Amniotic epithelial cell (primary cell): ENCODE measurements around the gene C15orf62.

Experiments
- DNase-seq: peaks from one replicate; pipeline ENCODE4 v3.0.0-alpha.2; 2010; ENCODE audit warnings: low read depth

Gene C15orf62

DNA sequence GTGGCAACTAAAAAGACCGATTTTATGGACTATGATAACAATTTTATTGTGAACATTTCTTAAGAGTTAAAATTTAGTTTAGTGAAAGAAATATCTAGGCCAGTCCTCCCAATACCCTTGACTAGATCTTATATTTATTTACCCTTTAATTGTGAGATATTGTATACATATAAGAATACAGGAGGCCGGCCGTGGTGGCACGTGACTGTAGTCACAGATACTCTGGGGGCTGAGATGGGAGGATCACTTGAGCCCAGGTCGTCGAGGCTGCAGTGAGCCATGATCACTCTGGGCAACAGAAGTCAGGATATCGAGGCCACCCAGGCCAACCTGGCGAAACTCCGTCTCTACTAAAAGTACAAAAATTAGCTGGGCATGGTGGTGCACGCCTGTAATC, 14.0 kb upstream of the C15orf62 start:
- no peak for DNase-seq

DNA sequence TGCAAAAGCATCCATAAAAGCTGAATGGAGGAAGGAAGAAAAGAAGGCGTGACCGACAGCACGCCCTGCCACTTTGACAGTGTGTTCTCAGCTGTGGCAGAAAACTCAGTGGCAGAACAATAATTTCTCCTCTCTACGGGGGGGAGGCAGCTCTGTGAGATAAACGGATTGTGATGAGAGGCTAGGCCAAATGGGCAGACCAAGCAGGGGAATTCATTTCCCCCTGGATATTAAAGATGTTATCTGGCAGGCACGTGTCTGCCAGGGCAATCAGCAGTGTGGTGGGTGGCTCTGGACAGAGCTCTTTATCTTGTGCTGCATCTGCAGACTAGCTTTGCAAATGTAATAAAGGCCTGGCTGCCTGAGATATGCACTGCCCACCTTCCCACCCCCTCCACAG, 12.8 kb upstream of the C15orf62 start:
- DNase-seq, result no peak

DNA sequence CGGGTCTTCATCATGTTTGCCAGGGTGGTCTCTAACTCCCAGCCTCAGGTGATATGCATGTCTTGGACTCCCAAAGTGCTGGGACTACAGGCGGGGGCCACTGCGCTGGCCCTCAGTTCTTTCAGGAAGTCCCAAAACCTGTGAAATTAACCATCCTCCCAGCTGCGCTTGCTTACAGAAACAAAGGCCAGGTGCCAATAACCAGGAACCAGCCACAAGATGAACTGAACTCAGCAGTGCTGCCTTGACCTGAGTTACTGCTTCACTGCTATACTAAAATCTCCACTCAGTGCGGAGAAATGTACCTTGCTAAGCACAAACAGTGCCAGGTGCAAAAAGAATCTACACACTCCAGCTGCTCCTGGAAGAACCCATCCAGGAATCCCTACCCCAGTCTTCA, 9.8 kb upstream of the C15orf62 start:
- DNase-seq, result no peak

DNA sequence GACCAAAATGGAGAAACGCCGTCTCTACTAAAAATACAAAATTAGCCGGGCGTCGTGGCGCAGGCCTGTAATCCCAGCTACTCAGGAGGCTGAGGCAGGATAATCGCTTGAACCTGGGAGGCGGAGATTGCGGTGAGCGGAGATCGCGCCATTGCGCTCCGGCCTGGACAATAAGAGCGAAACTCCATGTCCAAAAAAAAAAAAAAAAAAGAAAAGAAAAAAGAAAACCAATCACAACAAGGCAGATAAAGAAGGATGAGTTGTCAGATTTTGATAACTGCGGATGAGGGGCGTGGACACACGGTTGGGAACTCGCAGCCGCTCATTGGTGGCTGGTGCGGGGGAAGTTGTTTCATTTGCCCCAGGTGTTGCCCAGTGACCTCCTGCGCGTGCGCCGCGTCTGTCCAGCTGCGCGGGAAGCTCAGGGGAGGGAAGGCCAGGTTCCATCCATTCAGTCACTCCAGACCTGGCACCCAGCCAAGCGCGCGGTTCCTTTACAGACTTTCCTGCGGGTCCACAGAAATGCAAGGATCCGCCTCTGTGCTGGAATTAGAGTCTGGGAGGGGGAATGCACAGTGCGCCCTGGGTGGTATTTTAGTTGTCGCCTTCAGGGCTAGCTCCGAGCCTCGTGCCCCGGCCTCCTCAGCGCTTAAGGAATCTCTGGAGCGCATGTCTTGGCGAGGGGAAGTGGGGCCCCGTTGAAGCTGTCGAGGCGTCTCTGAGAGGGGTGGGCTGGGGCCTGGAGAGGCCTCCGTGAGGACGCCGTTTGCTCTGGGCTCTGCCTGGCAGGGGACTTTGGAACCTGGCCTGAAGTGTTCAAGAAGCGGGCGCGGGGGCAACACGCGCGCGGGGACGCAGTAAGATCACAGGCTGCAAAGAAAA, 6.6 kb upstream of the C15orf62 start:
- peak; percentile 26 for DNase-seq

DNA sequence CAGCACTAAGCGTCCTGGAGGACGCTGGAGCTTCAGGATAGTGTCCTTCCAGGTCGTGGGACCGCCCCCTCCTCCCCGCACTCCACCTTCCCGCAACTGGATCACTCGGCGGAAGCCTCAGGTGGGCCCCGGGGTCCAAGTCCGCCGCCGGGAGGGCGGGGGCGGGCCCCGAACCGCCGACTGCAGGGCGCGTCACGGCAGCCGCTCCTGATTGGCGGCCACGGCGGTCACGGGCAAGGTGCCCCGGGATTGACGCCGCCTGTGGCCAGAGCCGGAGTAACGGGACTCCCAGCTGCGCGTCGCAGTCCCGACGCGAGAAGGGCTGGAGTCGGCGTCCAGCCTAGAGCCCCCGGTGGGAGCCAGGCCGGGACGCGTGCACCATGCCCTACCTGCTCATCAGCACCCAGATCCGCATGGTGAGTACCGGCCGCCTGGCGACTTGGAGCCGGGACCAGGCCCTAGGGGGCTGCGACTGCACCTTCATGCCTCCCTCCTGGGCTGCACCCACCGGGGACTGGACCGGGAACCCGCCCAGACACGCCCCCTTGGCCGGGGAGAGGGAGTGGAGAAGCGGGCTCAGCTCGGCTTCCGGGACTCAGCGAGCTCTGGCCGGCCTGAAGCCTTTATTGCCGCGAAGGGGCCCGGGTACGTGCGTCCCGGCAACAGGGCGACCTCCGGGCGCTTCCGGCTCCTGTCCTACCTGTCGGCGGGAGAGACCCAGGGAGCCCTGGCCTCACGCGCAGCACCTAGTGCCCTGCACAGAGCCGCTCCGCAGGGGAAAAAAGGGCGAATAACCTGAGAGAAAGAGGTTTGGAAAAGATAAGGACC, 5.8 kb upstream of the C15orf62 start, which contains the start of gene GCHFR:
Gene GCHFR (plus strand): TSS at position 268 of the 828 bp plus-strand sequence. CDS start 113 bp downstream, at position 381.
- peak; percentile 53 for DNase-seq

DNA sequence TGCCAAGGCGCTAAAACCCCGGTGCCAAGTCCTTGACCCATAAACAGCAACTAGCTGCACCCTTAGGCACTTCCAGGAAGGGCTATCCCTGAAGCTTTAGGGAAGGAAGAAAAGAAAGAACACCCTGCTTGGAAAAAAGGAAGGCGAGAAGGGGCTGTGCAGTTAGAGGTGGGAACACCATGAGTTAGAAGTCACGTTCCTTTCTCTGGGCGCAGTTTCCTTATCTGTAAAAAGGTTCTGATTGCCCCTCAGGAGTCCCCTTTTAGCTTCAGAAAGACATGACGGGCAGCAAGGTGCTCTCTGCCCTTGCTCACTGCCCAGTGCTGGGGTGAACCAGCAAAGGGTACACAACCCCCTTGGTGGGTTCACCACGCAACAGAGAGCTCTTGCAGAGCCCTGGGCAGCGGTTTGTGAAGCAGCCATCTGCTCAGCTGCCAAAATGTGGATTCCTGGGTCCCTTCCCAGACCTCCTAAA, 5.1 kb upstream of the C15orf62 start:
- DNase-seq, result peak; percentile 19

DNA sequence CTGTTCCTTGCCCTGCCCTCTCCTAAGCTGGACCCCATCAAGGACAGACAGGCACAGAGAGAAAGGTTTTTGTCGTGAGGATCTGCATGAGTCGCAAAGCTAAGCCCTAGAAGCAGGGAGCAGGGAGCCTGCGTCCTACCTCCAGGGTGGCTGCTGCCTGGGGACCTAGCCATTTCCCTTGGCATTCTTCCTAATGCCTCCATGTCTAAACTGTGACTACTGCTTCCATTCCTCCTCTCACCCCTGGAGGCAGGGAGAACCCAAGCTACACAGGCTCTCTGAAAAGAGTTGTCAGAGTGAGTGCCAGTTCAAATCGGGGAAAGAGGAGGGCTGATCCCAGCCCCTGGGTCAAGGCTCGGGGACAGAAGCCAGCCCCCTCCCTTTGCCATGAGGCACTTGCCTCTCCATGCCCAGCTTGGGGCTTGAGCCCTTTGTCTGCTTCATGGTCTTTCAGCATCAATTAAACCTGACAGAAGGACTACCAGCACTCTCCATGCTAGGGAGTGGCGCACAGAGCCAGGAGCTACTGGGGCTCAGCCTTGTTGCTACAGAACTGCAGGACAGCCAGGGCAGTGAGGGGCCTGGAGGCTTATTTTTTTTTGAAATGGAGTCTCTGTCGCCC, 3.5 kb upstream of the C15orf62 start:
- DNase-seq, result no peak

DNA sequence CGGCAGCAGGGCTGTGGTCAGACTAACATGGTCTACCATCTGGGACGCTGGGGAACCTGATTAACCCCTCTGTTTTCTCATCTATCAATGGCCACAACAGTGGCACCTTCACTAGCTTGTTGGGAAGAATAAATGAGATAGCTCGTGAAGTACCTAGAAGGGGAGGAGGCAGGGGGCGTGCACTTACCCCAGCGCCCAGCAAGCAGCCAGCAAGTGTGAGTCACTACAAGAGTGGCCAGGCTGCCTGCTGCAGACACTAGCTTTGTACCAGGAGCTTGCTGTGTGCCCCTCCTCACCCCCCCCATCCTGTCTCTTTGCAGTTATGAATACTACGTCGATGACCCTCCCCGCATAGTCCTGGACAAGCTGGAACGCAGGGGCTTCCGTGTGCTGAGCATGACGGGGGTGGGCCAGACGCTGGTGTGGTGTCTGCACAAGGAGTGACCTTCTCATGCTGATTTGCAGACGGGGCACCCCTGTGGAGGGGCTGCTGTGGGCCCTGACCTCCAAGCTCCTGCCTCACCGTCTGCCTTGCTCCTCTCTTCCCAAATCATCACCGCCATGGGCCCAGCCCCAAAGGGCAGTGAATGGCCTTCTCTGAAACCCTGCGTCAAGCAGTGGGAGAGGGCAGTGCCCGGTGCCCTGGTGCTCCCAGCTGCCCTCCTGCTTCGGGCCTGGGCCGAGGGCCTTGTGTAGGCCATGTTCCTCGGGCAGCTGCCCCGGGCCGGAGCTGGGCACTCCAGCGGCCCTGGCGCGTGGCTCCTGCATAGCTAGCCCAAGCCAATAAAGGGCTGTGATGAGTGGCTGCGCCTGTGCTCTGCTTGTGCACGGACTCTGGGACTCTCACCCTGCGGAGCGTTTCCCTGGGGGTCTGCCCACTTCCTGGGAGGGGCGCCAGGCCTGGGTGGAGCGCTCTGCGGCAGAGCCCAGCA, 2.6 kb upstream of the C15orf62 start:
- DNase-seq, result peak; percentile 67

DNA sequence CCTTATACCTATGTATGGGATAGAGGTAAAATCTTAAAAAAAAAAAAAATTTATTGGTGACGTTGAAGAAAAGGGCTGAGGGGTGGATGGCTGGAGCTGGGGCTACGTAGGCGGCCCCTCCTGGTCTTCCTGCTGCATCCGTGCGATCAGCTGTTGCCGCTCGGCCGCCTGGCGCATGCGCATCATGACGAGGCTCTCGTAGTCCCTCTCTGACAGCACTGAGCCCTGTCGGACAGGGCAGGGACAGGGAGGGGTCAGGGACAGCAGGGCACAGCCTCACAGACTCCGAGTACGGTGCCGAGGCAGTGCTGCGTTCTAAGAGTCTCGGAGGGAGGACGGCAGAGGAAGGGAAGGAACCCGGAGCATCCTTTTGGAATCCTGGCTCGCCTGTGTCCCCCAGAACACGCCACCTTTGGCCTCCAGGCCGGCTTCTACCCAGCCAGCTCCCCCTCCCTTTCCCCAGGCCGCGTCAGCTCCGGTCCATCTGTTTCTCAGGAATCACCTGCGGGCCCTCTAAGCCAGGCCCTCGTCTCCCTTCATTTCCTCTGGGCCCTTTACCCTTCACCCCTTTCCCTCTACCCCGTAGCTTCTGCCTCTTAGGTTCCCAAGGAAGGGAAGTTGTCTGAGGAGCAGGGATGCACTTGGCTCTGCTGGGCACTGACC, 1.8 kb upstream of the C15orf62 start:
- DNase-seq, result no peak

DNA sequence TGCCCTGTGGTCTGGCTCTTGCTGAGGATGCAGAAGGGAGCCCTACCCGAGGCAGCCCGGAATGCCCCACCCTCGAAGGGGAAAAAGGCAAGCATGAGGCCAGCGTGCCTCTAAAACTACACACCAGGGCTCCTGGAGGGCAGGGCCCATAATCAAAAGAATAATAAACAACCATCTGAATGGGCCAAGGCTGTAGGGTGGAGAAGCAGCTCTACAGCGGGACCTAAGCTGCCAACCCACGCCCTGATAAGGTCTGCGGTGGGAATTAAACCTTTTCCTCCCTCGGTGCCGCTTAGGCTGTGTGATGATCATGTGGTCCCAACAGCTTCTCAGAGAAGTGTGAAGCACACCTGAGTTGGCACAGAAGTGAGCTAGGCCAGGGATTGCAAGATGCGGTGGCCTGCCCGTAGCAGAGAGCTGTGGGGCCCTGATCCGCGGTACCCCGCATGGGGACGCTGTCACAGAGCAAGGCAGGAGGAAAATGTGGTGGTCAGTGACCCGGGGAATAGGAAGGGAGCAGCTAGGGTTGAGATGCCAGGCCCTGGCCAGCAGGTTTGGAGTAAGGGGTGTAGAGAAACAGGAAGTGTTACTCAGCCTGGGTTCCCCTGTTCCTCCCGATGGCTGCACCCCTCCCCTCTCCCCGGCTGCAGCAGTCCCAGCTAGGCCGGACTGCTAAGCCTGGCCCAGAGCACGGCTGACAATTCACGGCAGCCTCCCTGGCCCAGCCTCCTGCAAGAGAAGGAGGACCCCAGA, 1.1 kb upstream of the C15orf62 start:
- DNase-seq, result no peak

DNA sequence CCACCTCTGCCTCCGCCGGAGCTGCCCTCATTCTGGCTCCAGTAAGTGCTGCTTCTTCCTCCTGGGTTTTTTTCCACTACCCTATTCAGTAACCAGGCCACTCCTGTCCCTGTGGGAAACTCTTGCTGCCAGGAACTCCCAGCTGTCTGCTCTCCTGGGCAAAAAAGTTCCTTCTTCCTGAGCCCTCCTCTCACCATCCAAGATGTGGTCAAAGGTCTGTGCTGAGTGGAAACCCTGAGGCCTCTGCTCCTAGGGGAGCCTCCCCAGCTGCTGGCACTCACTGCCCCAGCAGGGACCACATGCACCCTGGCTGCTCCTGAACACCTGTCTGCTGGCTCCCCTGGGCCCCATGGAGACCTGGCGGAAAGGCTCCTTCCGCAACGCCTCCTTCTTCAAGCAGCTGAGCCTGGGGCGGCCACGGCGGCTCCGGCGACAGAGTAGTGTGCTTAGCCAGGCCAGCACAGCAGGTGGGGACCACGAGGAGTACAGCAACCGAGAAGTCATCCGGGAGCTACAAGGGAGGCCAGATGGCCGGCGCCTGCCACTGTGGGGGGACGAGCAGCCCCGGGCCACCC, 454 bp downstream of the C15orf62 start:
- no peak for DNase-seq

DNA sequence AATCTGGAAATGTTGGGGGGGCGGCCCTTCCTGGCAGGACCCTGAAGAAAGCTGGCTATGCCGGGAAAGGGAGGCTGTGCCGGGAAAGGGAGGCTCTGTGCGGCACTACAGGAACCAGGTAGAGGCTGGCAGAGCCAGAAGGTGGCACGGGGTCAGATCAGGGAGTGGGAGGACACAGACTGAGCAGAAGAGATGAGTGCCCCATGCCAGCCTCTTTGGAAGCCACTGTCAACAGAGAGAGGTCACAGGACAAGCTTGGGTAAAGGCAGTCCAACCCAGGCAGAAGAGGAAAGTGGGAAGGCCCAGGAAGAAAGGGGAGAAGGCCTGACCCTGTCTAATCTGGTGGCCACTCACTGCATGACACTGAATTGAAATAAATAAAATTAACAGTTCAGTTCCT, 1.5 kb downstream of the C15orf62 start:
- DNase-seq, result no peak

DNA sequence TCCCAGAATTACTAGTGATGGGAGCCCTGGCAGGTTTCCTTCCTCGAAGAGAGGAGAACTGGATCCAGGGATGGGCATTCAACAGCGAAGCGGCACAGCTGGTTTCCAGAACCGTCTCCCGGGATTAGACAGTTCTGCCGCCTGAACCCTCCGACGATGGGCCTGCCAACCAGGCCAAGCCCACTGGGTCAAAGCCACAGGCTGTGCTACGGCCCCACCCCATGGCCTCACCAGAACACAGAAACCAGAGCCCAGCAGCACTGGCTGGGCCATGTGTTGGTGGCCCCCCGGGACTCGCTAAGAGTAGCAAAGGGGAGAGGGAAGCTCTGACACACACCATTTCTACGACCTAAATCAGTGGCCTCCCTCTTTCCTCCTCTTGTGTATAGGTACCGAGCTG, 2.2 kb downstream of the C15orf62 start:
- no peak for DNase-seq

DNA sequence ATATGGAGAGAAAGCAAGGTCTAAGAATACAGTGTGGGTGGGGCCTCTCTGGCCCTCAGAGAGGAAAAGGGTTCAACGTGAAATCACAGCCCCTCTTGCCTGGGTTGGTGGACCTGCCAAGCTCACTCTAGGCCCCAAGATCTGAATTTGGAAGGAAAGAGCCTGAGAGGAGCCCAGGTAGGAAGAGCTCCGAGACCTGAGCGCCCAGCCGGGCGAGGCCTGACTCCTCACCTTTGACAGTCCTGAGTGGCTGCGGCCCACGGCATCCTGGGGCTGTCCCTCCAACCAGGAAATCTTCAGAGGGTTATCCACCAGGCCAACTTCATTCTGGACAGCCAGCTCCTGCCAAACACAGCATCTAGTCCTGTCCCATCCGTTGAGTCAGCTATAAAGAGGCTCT, 3.7 kb downstream of the C15orf62 start:
- no peak for DNase-seq

DNA sequence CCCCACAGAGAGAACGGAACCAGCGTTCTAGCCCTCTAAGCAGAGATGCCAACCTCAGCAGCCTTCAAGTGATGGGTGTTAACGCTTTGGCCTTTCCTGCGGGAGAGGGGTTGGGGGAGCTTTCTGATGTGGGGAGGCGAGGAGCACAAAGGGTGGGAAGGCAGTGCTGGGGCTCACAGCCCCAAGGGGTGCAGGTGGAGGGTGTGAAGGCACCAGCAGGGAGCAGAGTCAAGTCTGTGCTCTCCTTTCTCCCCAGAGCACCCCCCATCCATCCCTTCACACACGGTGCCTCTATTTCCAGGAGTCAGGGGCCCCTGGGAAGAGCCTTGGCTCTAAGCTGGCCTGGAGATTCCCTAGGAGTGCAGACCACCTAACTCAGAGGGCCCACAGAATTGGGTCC, 4.1 kb downstream of the C15orf62 start:
- no peak for DNase-seq

DNA sequence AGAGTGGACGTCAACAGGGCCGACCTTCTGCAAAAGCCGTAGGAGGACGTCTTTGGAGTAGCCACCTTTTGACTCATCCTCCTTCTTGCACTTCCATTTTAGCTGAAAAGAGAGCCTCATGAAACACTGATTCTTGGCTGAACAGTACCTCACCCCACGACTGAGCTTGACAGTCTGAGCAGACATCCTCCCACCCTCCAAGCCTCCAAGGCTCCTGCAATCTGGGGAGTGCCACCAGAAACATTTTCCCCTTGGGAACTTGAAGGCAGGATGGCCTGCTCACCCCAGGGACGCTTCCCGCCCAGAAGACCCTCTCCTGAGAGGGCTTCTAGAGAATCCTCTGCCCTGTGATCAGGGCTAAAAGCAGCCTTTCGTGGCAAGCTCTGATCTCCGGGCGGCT, 5.2 kb downstream of the C15orf62 start:
- no peak for DNase-seq

DNA sequence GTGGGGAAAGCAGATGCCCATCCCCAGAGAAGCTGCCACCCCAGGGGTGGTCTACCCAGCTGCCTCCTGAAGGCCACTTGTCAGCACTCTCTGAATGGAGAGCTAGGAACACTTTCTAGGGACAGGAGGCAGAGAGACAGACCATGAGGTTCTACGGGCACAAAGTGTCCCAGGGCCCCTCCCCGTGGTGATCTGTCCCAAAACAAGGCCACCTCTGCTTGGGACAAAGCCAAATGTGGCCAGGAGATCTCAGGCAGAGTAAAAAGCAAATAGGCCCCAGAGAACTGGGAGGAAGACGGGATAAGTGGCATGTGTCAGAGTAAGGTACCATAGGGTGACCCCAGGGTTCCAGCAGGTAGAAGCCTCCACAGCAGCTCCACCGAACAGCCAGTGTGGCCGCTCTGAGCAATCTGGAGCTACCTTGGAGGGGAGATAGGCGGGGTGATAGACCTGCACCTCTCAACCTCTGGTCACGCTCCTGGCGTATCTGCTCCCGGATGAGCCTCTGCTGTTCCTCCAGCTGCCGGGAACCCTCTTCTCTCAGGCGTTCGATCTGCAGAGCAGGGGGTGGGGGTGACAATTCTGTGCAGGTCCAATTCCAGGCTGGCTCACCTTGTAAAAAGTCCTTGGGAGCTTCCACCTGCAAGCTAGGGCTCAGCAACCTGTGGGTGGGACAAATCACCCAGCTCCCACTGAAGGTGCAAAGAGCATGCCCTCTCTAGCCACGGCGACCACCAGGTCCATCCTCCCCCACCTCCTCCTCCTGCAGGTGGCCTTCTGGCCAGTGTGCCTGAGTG, 6.2 kb downstream of the C15orf62 start:
- DNase-seq, result no peak

DNA sequence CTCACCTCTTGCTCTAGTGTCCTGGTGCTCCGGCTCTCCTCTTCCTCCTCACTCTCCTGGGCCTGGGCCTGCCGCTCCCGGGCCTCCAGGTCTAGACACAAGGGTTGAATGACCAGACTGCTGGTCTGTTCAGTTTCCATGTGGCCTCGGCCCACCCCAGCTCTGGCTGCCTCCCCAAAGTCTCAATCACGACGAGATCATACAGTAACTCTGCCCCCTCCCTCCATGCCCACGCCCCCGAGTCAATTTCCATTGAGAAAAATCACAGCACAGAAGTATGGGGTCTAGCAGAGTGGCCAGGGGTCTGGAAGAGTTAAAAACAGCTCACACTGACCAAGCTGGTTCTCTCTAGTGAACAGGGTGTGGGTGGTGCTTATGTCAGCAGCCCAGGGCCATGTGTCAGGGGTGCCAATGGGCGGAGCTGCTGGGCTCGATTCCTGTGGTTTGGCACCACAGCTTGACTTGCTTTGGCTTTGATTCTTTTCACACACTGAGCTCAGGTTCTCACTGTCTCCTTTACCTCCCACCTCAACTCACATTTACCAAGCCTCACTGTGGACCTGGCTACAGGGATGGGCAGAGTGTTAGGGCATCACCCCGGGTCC, 6.9 kb downstream of the C15orf62 start:
- peak; percentile 43 for DNase-seq
